Suprapubic skin (tissue), 4 donors: ENCODE data around the gene DZIP1. TPM values are rescaled to one million over a fixed set of nuclear protein-coding genes. Genes with fewer than 3 reads are reported as not detected.

ENCODE experiments used
- DNase-seq, 2 donors: peaks; one replicate each; pipeline ENCODE4 v3.0.0-alpha.2; 2019; ENCODE audit warnings: low spot score in 2 of 2
- H3K27ac ChIP-seq: fragments of 200-600 bp; sonication (generic); one replicate; pipeline ENCODE4 v1.5.1; 2019
- H3K27me3 ChIP-seq: fragments of 200-600 bp; sonication (generic); one replicate; pipeline ENCODE4 v1.5.1; 2019
- H3K36me3 ChIP-seq: fragments of 200-600 bp; sonication (generic); one replicate; pipeline ENCODE4 v1.5.1; 2019
- H3K4me1 ChIP-seq: fragments of 200-600 bp; sonication (generic); one replicate; pipeline ENCODE4 v1.5.1; 2019
- H3K4me3 ChIP-seq: fragments of 200-600 bp; sonication (generic); one replicate; pipeline ENCODE4 v1.5.1; 2019; ENCODE audit warnings: mild to moderate bottlenecking
- H3K9me3 ChIP-seq: fragments of 200-600 bp; sonication (generic); one replicate; pipeline ENCODE4 v1.5.1; 2019
- EP300 ChIP-seq: sonication (generic); formaldehyde crosslinking; IDR thresholded peaks from one replicate; pipeline ENCODE4 v1.6.1; 2017; ENCODE audit warnings: antibody characterized with exemption
- POLR2A ChIP-seq, 2 donors: fragments of 450-650 bp; IDR thresholded peaks; one replicate each; pipeline ENCODE4 v1.6.1; 2017; ENCODE audit warnings: antibody characterized with exemption in 2 of 2, mild to moderate bottlenecking in 2 of 2, moderate library complexity in 2 of 2
- POLR2AphosphoS5 ChIP-seq, 3 donors: sonication (generic); formaldehyde crosslinking; IDR thresholded peaks; one replicate each; pipeline ENCODE4 v1.6.1; 2017; ENCODE audit warnings: antibody characterized with exemption in 3 of 3
- WGBS: methylation state at CpG from one replicate; pipeline ENCODE4 v1.1.5; 2018; 5-methylcytosine and 5-hydroxymethylcytosine counted together
- total RNA-seq, 4 donors: library from RNA; depleted of rRNA; stranded (reverse); fragments of >200 nt; gene quantifications; one replicate each; pipeline ENCODE4 v1.1.0, GENCODE V29; 2016
- TF ChIP-seq, protein P1 (sequence below), 2 donors: fragments of 200-600 bp in 1 of 2; fragments of 450-650 bp in 1 of 2; sonication (generic) in 1 of 2; IDR thresholded peaks; one replicate each; pipeline ENCODE4 v1.5.1; 2016 to 2019; ENCODE audit warnings: antibody characterized with exemption in 2 of 2, mild to moderate bottlenecking in 1 of 2, moderate library complexity in 1 of 2

DZIP1 gene
- total RNA-seq, 4 donors from 2014 or later, result 1.5 to 4.8 (median 3.4) TPM

DNA sequence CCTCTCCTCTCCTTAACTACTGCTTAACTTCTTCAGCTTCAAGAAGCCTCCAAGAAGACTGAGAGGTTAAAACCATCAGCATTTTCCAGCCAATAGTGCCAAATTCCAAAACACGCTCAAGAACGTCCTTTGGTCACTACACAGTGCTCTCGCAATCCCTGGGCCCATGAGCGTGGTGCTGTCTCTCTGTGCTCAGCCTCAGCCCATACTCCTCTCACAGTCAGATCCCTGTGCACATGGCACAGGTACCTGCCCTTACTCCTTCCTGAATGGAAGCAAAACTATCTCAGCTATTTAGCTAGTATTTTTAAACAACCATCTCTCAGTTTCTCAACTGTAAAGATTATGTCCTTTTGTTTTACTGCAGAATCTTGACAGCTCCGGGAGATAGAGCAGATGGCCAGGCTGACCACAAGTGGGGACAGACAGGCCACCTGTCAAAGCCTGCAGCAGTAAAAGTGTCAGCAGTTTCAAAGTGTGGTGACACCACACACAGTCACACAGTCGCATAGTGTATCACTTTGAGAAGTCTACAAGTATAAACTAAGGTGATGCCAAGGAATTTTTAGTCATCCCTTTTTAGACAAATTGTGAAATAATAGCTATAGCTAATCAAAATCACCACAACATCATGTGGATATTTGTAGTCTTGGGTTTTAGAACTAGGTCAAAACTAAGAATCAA is 35.7 kb downstream of the DZIP1 start:
- Histone ChIP-seq H3K4me3 (no peak overlapping the region), H3K27me3 (no peaks in the 10 kb centered on the region), H3K27ac (no peak overlapping the region), H3K36me3 (no peaks in the 10 kb centered on the region), H3K9me3 (no peaks in the 10 kb centered on the region), H3K4me1 (peaks cover 3% of the 10 kb centered on the region)
- no peak for DNase-seq
- WGBS, result 81% methylated on average over 6 of the region's 6 CpGs
- TF ChIP-seq POLR2A (IDR thresholded peaks at IDR 0.05), result no peak
- no peak for TF ChIP-seq POLR2AphosphoS5 (IDR thresholded peaks at IDR 0.05)
- TF ChIP-seq EP300, result no peak
- TF ChIP-seq, protein P1, sequence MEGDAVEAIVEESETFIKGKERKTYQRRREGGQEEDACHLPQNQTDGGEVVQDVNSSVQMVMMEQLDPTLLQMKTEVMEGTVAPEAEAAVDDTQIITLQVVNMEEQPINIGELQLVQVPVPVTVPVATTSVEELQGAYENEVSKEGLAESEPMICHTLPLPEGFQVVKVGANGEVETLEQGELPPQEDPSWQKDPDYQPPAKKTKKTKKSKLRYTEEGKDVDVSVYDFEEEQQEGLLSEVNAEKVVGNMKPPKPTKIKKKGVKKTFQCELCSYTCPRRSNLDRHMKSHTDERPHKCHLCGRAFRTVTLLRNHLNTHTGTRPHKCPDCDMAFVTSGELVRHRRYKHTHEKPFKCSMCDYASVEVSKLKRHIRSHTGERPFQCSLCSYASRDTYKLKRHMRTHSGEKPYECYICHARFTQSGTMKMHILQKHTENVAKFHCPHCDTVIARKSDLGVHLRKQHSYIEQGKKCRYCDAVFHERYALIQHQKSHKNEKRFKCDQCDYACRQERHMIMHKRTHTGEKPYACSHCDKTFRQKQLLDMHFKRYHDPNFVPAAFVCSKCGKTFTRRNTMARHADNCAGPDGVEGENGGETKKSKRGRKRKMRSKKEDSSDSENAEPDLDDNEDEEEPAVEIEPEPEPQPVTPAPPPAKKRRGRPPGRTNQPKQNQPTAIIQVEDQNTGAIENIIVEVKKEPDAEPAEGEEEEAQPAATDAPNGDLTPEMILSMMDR (IDR thresholded peaks at IDR 0.05), result no peak

DNA sequence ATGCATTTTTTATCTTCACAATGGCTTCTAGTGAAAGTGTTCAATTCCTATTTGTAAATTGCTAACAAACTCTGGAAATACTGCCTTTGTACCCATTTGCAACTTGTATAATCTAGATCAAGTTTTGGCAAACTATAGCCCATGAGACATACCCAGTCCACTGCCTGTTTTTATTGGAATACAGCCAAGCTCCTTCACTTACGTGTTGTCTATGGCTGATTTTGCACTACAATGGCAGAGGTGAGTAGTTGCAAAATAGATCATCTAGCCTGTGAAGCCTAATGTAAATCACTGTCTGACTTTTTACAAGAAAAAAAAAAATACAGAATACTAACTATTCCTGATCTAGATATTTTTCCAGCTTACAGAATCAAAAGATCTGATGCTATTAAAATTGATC is 37.1 kb downstream of the DZIP1 start:
- 27% methylated on average over 1 of the region's 1 CpG for WGBS
- peaks cover 3% of the 10 kb centered on the region for H3K4me1 ChIP-seq
- H3K27me3 ChIP-seq, result no peaks in the 10 kb centered on the region
- no peaks in the 10 kb centered on the region for H3K36me3 ChIP-seq
- no peak for DNase-seq
- H3K4me3 ChIP-seq, result no peak overlapping the region
- no peak overlapping the region for H3K27ac ChIP-seq
- H3K9me3 ChIP-seq, result no peaks in the 10 kb centered on the region
- TF ChIP-seq POLR2AphosphoS5 (IDR thresholded peaks at IDR 0.05) (no peak), EP300 (no peak), POLR2A (IDR thresholded peaks at IDR 0.05) (no peak)
- TF ChIP-seq, protein P1 (IDR thresholded peaks at IDR 0.05), result no peak

DNA sequence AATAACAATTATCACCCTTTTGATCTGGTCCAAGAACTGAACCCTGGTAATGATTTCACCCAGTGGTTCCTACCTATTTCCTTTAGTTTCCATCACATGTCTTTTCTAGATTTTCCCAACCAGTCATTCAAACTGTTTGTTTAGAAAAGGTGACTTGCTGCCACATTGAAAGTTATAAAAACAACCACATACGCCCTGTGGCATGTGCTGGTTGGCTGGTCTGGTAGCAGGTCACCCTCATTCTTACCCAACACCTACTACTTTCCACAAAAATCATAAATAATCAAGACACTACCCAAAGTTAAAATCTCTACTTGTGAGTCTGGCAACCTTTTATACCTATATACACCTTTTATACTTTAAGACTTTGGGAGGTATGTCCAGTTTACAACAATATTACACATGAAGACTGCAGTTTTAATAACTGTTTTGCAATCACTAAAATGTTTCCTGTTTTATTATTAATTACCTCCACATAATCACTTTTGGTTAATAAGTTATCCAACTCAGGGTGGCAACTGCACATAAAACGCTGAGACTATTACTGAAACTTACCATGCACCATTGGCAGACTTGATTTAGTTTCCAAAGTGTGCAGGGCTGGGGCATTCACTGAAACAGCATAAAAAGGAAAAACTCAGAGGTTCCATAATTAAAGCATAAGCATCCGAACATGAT is 38.9 kb downstream of the DZIP1 start:
- Histone ChIP-seq H3K27me3 (no peaks in the 10 kb centered on the region), H3K36me3 (no peaks in the 10 kb centered on the region), H3K27ac (no peak overlapping the region), H3K4me3 (no peak overlapping the region), H3K9me3 (no peaks in the 10 kb centered on the region), H3K4me1 (peaks cover 3% of the 10 kb centered on the region)
- WGBS, result 76% methylated on average over 3 of the region's 3 CpGs
- DNase-seq, result no peak
- TF ChIP-seq, protein P1 (IDR thresholded peaks at IDR 0.05), result no peak
- no peak for TF ChIP-seq EP300
- no peak for TF ChIP-seq POLR2AphosphoS5 (IDR thresholded peaks at IDR 0.05)
- TF ChIP-seq POLR2A (IDR thresholded peaks at IDR 0.05), result no peak

DNA sequence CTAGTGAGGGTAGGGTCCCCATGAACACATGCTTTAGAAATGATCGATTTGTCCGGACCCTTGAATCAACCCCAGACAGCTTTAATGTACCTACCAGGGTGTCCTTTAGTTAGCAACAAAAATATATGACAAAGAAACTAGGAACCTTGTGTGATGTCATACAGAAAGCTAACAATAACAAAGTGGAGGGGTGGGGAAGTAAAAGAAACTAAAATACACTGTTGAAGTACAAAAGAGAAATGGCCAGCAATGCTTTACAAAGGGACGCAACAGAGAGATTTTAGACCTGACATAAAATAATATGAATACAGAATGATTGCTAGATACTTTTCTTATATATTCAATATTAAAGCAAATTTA is 40.0 kb downstream of the DZIP1 start:
- no peaks in the 10 kb centered on the region for H3K27me3 ChIP-seq
- no peak for TF ChIP-seq POLR2A (IDR thresholded peaks at IDR 0.05)
- TF ChIP-seq, protein P1 (IDR thresholded peaks at IDR 0.05), result no peak
- TF ChIP-seq POLR2AphosphoS5 (IDR thresholded peaks at IDR 0.05), result no peak
- no peak for TF ChIP-seq EP300
- H3K4me1 ChIP-seq, result peaks cover 3% of the 10 kb centered on the region
- no peak overlapping the region for H3K4me3 ChIP-seq
- peaks cover 3% of the 10 kb centered on the region for H3K36me3 ChIP-seq
- DNase-seq, result no peak
- no peak overlapping the region for H3K27ac ChIP-seq
- WGBS, result 62% methylated on average over 3 of the region's 3 CpGs
- H3K9me3 ChIP-seq, result no peaks in the 10 kb centered on the region

DNA sequence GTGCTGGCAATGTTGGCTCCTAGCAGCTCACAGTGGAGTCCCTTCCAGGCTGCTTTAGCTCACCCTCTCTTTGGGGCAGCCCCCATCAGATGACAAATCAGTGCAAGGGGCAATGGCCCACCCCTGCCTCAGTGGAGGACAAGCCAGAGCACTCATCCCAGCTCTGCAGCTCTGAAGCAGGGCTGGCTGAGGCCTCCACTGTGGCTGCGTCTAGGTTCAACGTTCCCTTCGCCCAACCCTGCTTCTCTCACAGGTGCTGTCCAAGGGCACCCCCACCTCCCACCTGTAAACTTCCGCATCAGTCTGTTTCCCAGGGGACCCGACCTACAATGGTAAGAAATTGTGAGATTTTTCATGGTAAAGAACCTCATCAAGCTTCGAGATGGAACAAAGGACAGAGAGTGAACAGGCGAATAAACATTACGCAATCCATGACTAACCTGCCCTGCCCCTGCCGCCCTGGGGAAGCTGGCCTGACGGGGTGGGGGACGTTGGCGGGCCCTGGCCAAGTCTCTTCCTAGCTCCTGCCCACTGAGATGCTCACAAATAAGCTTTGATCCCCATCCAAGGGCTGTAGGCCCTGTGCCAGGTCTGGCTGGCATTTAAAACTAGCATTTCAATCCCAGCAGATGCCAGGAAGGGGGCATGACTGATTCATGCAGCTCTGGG is 40.5 kb downstream of the DZIP1 start:
- TF ChIP-seq EP300, result no peak
- TF ChIP-seq, protein P1 (IDR thresholded peaks at IDR 0.05), result no peak
- TF ChIP-seq POLR2AphosphoS5 (IDR thresholded peaks at IDR 0.05), result no peak
- no peak for TF ChIP-seq POLR2A (IDR thresholded peaks at IDR 0.05)
- no peak for DNase-seq
- WGBS, result 69% methylated on average over 12 of the region's 12 CpGs

More for the DNA sequence above, 40.5 kb downstream of the DZIP1 start:
- Histone ChIP-seq H3K27me3 (no peaks in the 10 kb centered on the region), H3K4me3 (no peak overlapping the region), H3K9me3 (no peaks in the 10 kb centered on the region), H3K36me3 (peaks cover 3% of the 10 kb centered on the region), H3K27ac (peak overlapping the region; percentile 35), H3K4me1 (peaks cover 3% of the 10 kb centered on the region)
